Caco-2 (cell line): Measurements from ENCODE around the gene PLPP4. TPM values are rescaled to one million over a fixed set of nuclear protein-coding genes. Genes with fewer than 3 reads are reported as not detected.
A peak's percentile ranks its signal among the peaks of the same experiment; 100 is the strongest.

Experiments
- BruUV-seq: library from RNA; stranded (reverse); fragments of 400-500 nt; replicated peaks from 2 replicates; lab custom pipeline; 2021; lab: Mats Ljungman, UMichigan
- CTCF ChIA-PET: fragments of 300-600 bp; sonication (Branson Sonifier 250); formaldehyde crosslinking; loops from one replicate; lab custom pipeline; 2022; ENCODE audit warnings: antibody characterized with exemption; lab: Charles Lee
- POLR2A ChIA-PET: fragments of 300-600 bp; sonication (Branson Sonifier 250); formaldehyde crosslinking; loops from one replicate; lab custom pipeline; 2022; ENCODE audit warnings: antibody characterized with exemption; lab: Charles Lee
- DNase-seq, 2 experiments: peaks; one replicate each; pipeline versions ENCODE4 v3.0.0 to v3.0.0-alpha.2; 2020 to 2022
- H3K27me3 ChIP-seq: replicated peaks from 2 replicates; pipeline ENCODE4 v1.6.0; 2011; ENCODE audit warnings: low read length; ENCODE audit not compliant: control insufficient read depth, insufficient read depth
- H3K36me3 ChIP-seq: 2 replicates; pipeline ENCODE4 v1.5.1; 2011; ENCODE audit warnings: low read length; ENCODE audit not compliant: control insufficient read depth, insufficient read depth
- H3K4me1 ChIP-seq: fragments of 250-450 bp; sonication (Bioruptor Pico); 2 replicates; pipeline ENCODE4 v1.5.1; 2020; ENCODE audit warnings: mild to moderate bottlenecking
- H3K4me3 ChIP-seq: 2 replicates; pipeline ENCODE4 v1.5.1; 2011; ENCODE audit warnings: low read depth, mild to moderate bottlenecking, control low read depth, low read length
- H3K9me3 ChIP-seq: fragments of 250-450 bp; sonication (Bioruptor Pico); 2 replicates; pipeline ENCODE4 v1.5.1; 2020; ENCODE audit warnings: mild to moderate bottlenecking, moderate library complexity
- H3K27ac Mint-ChIP-seq: one replicate; pipeline ENCODE4 v1.8.0; 2022; ENCODE audit warnings: mixed read lengths; ENCODE audit not compliant: unreplicated experiment
- H3K27me3 Mint-ChIP-seq: one replicate; pipeline ENCODE4 v1.8.0; 2022; ENCODE audit warnings: mixed read lengths; ENCODE audit not compliant: insufficient read depth, unreplicated experiment
- H3K36me3 Mint-ChIP-seq: one replicate; pipeline ENCODE4 v1.8.0; 2022; ENCODE audit warnings: mild to moderate bottlenecking, mixed read lengths; ENCODE audit not compliant: insufficient read depth, unreplicated experiment
- H3K4me1 Mint-ChIP-seq: one replicate; pipeline ENCODE4 v1.8.0; 2022; ENCODE audit warnings: low read depth, mixed read lengths; ENCODE audit not compliant: unreplicated experiment
- H3K4me3 Mint-ChIP-seq: one replicate; pipeline ENCODE4 v1.8.0; 2022; ENCODE audit warnings: mild to moderate bottlenecking, moderate library complexity, mixed read lengths; ENCODE audit not compliant: unreplicated experiment
- H3K9me3 Mint-ChIP-seq: one replicate; pipeline ENCODE4 v1.8.0; 2022; ENCODE audit warnings: mixed read lengths; ENCODE audit not compliant: unreplicated experiment
- CTCF ChIP-seq, 2 experiments: fragments of 200-600 bp in 1 of 2; IDR thresholded peaks; 1 replicate in 1 of 2; 2 replicates in 1 of 2; pipeline versions ENCODE4 v1.5.1 to v1.8.0; 2011 to 2022; ENCODE audit warnings: antibody characterized with exemption in 1 of 2, control low read depth in 1 of 2, inconsistent platforms in 1 of 2, low read depth in 1 of 2, low read length in 1 of 2, mild to moderate bottlenecking in 1 of 2, moderate library complexity in 1 of 2; ENCODE audit not compliant: insufficient read depth in 1 of 2, severe bottlenecking in 1 of 2, unreplicated experiment in 1 of 2
- intact Hi-C: fragments of 100-400 bp; cut with micrococcal nuclease; formaldehyde crosslinking; loops from one replicate; pipeline ENCODE4 v1.10.0; 2022; ENCODE audit not compliant: unreplicated experiment
- total RNA-seq: library from RNA; stranded (reverse); gene quantifications from 2 replicates; pipeline ENCODE4 v1.2.3, GENCODE V29; 2022

PLPP4 gene
- total RNA-seq, 1 experiment from 2014 or later = 0.61 TPM

- intact Hi-C loops = no loop called here
- Mint-ChIP-seq H3K9me3 (peaks cover 14% of the 10 kb centered on the region), H3K36me3 (no peaks in the 10 kb centered on the region), H3K4me3 (no peak overlapping the region), H3K27ac (no peak overlapping the region), H3K27me3 (peaks cover 18% of the 10 kb centered on the region), H3K4me1 (no peaks in the 10 kb centered on the region)
- H3K4me3 ChIP-seq = no peak overlapping the region
- POLR2A ChIA-PET = no interaction called here
- no peaks in the 10 kb centered on the region for H3K36me3 ChIP-seq
- no peak for DNase-seq
- no peaks in the 10 kb centered on the region for H3K4me1 ChIP-seq
- CTCF ChIA-PET = no interaction called here
- no peak for TF ChIP-seq CTCF (IDR thresholded peaks at IDR 0.05; ENCODE audit: insufficient read depth in 1 of 2, low read depth in 1 of 2, low read length in 1 of 2, severe bottlenecking in 1 of 2, unreplicated experiment in 1 of 2)
- no TSS peak for BruUV-seq
- H3K27me3 ChIP-seq = no peaks in the 10 kb centered on the region
- H3K9me3 ChIP-seq = peaks cover 5% of the 10 kb centered on the region; the same call in 1 of the 2 replicates
Observed at GRCh38 chr10:120478386-120478785, 21.4 kb downstream of the PLPP4 start.

- Mint-ChIP-seq H3K36me3 (no peaks in the 10 kb centered on the region), H3K4me1 (no peaks in the 10 kb centered on the region), H3K4me3 (no peak overlapping the region), H3K9me3 (peaks cover 14% of the 10 kb centered on the region), H3K27me3 (peaks cover 11% of the 10 kb centered on the region), H3K27ac (no peak overlapping the region)
- Histone ChIP-seq H3K4me1 (no peaks in the 10 kb centered on the region), H3K27me3 (no peaks in the 10 kb centered on the region), H3K4me3 (no peak overlapping the region), H3K9me3 (peaks cover 5% of the 10 kb centered on the region; the same call in 1 of the 2 replicates), H3K36me3 (no peaks in the 10 kb centered on the region)
- intact Hi-C loops = no loop called here
- BruUV-seq = no TSS peak
- ChIA-PET CTCF (no interaction called here), POLR2A (no interaction called here)
- DNase-seq = no peak
- TF ChIP-seq CTCF (IDR thresholded peaks at IDR 0.05; ENCODE audit: insufficient read depth in 1 of 2, low read depth in 1 of 2, low read length in 1 of 2, severe bottlenecking in 1 of 2, unreplicated experiment in 1 of 2) = no peak
Observed at GRCh38 chr10:120479506-120479905, 22.5 kb downstream of the PLPP4 start.

- ChIA-PET POLR2A (no interaction called here), CTCF (no interaction called here)
- Mint-ChIP-seq H3K27me3 (peaks cover 11% of the 10 kb centered on the region), H3K4me3 (no peak overlapping the region), H3K27ac (no peak overlapping the region), H3K9me3 (peaks cover 14% of the 10 kb centered on the region), H3K36me3 (no peaks in the 10 kb centered on the region), H3K4me1 (no peaks in the 10 kb centered on the region)
- DNase-seq = no peak
- no TSS peak for BruUV-seq
- Histone ChIP-seq H3K4me3 (no peak overlapping the region), H3K36me3 (no peaks in the 10 kb centered on the region), H3K27me3 (no peaks in the 10 kb centered on the region), H3K4me1 (no peaks in the 10 kb centered on the region), H3K9me3 (peaks cover 5% of the 10 kb centered on the region; the same call in 1 of the 2 replicates)
- TF ChIP-seq CTCF (IDR thresholded peaks at IDR 0.05; ENCODE audit: insufficient read depth in 1 of 2, low read depth in 1 of 2, low read length in 1 of 2, severe bottlenecking in 1 of 2, unreplicated experiment in 1 of 2) = peak in 1 of 2 experiments; percentile 12
- intact Hi-C loops = no loop called here
Observed at GRCh38 chr10:120480065-120480600, 23.1 kb downstream of the PLPP4 start.
